ENCODE data around the gene BSG. TPM values are rescaled to one million over a fixed set of nuclear protein-coding genes. Genes with fewer than 3 reads are reported as not detected.

The BSG gene
- total and polyA plus RNA-seq, 9 of the 15 experiments (the other 6 are each of a cell fraction or from before 2014, with no cell fraction given), result 4.6 to 495 (median 187) TPM

DNA sequence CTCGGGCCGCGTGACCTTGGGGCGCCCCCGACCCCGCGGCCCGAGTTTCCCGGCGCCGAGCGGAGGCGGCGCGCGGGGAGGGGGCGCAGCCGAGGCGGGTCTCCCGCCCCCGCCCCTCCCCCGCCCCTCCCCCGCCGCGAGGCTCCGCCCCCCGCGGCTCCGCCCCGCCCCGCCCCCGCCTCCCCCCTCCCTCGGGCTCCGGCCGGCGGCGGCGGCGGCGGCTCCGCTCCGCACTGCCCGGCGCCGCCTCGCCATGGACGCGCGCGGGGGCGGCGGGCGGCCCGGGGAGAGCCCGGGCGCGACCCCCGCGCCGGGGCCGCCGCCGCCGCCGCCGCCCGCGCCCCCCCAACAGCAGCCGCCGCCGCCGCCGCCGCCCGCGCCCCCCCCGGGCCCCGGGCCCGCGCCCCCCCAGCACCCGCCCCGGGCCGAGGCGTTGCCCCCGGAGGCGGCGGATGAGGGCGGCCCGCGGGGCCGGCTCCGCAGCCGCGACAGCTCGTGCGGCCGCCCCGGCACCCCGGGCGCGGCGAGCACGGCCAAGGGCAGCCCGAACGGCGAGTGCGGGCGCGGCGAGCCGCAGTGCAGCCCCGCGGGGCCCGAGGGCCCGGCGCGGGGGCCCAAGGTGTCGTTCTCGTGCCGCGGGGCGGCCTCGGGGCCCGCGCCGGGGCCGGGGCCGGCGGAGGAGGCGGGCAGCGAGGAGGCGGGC is 17.4 kb downstream of the BSG start, which contains the start of gene HCN2:
HCN2 (plus strand) TSS at position 189 of the 703 bp plus-strand sequence; CDS start at position 254, 65 bp downstream.
- H3K79me2 ChIP-seq (ENCODE audit: control insufficient read depth, insufficient read depth, low read length), result no peaks in the 10 kb centered on the region
- 0 out of 3 replicates have a peak, but pooled peaks have one; percentile 9 for ATAC-seq
- peaks cover 17% of the 10 kb centered on the region; the same call in 1 of the 2 replicates for H4K20me1 ChIP-seq (replicated peaks; ENCODE audit: control insufficient read depth, insufficient read depth, low read length)
- TF ChIP-seq ZBTB7A (IDR thresholded peaks at IDR 0.05; ENCODE audit: borderline replicate concordance, control insufficient read depth, low read depth, low read length) (peak; percentile 52; the same call in 1 of the 2 replicates), POLR2G (IDR thresholded peaks at IDR 0.05; ENCODE audit: low read depth, low read length) (0 out of 2 replicates have a peak, but pooled peaks have one; percentile 5), ZNF253 (CRISPR knock-in tag; conservative IDR thresholded peaks at IDR 0.05) (no peak)
- TF ChIP-seq, protein P1, sequence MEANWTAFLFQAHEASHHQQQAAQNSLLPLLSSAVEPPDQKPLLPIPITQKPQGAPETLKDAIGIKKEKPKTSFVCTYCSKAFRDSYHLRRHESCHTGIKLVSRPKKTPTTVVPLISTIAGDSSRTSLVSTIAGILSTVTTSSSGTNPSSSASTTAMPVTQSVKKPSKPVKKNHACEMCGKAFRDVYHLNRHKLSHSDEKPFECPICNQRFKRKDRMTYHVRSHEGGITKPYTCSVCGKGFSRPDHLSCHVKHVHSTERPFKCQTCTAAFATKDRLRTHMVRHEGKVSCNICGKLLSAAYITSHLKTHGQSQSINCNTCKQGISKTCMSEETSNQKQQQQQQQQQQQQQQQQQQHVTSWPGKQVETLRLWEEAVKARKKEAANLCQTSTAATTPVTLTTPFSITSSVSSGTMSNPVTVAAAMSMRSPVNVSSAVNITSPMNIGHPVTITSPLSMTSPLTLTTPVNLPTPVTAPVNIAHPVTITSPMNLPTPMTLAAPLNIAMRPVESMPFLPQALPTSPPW (CRISPR knock-in tag; IDR thresholded peaks at IDR 0.05), result peak; percentile 80
- intact Hi-C loops (cut with micrococcal nuclease), result loop anchor here (10.0 kb wide), 2 partner anchors 55 to 145 kb away; partner anchors contain the start of gene CDC34
- H3K4me3 ChIP-seq, result peak within 1 kb of the TSS; percentile 34
- no peak for FAIRE-seq
- H3K9me3 ChIP-seq (replicated peaks; ENCODE audit: control insufficient read depth, insufficient read depth, low read depth, low read length), result no peaks in the 10 kb centered on the region
- no peaks in the 10 kb centered on the region for H3K9me1 ChIP-seq (ENCODE audit: control insufficient read depth, insufficient read depth, low read length)
- DNase-seq (ENCODE audit: extremely low read depth in 1 of 4, low spot score in 3 of 4), result peak; percentile 21 to 83 (median 78)
- no peaks in the 10 kb centered on the region for H3K36me3 ChIP-seq (ENCODE audit: control insufficient read depth, insufficient read depth, low read length)
- CTCF ChIA-PET (ENCODE audit: low intra/inter-chr PET ratio), result no interaction called here
- no peak within 1 kb of the TSS for H2AFZ ChIP-seq (ENCODE audit: low read depth, low read length)
- peak within 1 kb of the TSS; percentile 47; the same call in 2 of the 3 replicates for H3K27ac ChIP-seq (ENCODE audit: extremely low read depth, low read depth, low read length)
- no TSS peak for BruUV-seq (replicated peaks)
- peak within 1 kb of the TSS in 1 of 2 experiments; percentile 83; a peak in 3 of 4 replicates for H3K9ac ChIP-seq (ENCODE audit: insufficient read depth in 1 of 2, low read depth in 2 of 2, low read length in 2 of 2)
- peak within 1 kb of the TSS; percentile 53 for H3K4me2 ChIP-seq (ENCODE audit: insufficient read depth, low read length)
- in situ Hi-C loops (cut with MboI), result no loop called here
- H3K4me1 ChIP-seq (replicated peaks in 1 of 2; ENCODE audit: control insufficient read depth in 2 of 2, insufficient read depth in 2 of 2, low read length in 2 of 2), result peaks cover 3 to 82% of the 10 kb centered on the region in 2 experiments; a peak in 3 of 5 replicates
- POLR2A ChIA-PET, result interaction anchor here (0.9 kb wide), 1 partner anchor 15 kb away, joined by 4 read pairs; no protein-coding TSS in a partner anchor
- H3K27me3 ChIP-seq (ENCODE audit: control insufficient read depth in 2 of 2, insufficient read depth in 2 of 2, low read length in 2 of 2), result peaks cover 5 to 22% of the 10 kb centered on the region in 2 experiments; a peak in 3 of 5 replicates
- 0% methylated on average over 2 of the region's 132 CpGs for WGBS (ENCODE audit: insufficient coverage, low coverage, missing lambda C conversion rate)
